Spleen (tissue), 7 donors: ENCODE results near the gene GRHL3.

Source experiments
- POLR2A ChIP-seq, 3 donors: fragments of 450-650 bp; IDR thresholded peaks; one replicate each; pipeline ENCODE4 v1.5.1; 2017; ENCODE audit warnings: antibody characterized with exemption in 3 of 3, mild to moderate bottlenecking in 1 of 3
- TF ChIP-seq, protein P1 (sequence below), 11 experiments: fragments of 200-600 bp in 7 of 11; fragments of 450-650 bp in 4 of 11; sonication (generic) in 4 of 11; IDR thresholded peaks in 8 of 11; conservative IDR thresholded peaks in 3 of 11; 1 replicate in 7 of 11; 2 replicates in 4 of 11; pipeline versions ENCODE4 v1.4.0 to v1.8.0; 2016 to 2021; ENCODE audit warnings: antibody characterized with exemption in 11 of 11, inconsistent platforms in 4 of 11, mild to moderate bottlenecking in 1 of 11
- donor health status: DM: no; HTN: no; CAD: no; lungs with moderate emphysema.
- donor health status: DM: no; HTN: no; CAD: no.
- donor health status: DM: no; HTN: no; CAD: no.

DNA sequence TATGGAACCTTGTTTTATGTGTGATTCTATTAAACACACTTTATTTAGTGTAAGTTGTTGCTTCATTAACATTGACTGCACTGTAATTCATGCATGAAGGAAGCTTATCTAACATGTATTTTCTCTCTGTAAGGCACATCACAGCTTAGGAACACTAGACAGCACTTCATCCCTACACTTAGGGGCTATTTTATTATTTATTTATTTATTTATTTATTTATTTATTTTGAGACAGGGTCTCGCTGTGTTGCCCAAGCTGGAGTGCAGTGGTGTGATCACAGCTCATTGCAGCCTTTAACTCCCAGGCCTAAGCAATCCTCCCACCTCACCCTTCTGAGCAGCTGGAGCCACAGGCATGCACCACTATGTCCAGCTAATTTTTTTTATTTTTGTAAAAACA lies 30.7 kb upstream of the GRHL3 start:
- TF ChIP-seq, protein P1, sequence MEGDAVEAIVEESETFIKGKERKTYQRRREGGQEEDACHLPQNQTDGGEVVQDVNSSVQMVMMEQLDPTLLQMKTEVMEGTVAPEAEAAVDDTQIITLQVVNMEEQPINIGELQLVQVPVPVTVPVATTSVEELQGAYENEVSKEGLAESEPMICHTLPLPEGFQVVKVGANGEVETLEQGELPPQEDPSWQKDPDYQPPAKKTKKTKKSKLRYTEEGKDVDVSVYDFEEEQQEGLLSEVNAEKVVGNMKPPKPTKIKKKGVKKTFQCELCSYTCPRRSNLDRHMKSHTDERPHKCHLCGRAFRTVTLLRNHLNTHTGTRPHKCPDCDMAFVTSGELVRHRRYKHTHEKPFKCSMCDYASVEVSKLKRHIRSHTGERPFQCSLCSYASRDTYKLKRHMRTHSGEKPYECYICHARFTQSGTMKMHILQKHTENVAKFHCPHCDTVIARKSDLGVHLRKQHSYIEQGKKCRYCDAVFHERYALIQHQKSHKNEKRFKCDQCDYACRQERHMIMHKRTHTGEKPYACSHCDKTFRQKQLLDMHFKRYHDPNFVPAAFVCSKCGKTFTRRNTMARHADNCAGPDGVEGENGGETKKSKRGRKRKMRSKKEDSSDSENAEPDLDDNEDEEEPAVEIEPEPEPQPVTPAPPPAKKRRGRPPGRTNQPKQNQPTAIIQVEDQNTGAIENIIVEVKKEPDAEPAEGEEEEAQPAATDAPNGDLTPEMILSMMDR (IDR thresholded peaks at IDR 0.05 in 8 of 11, conservative IDR thresholded peaks at IDR 0.05 in 3 of 11) = no peak
- no peak for TF ChIP-seq POLR2A (IDR thresholded peaks at IDR 0.05)
